SK-N-SH (cell line): Measurements from ENCODE around the gene CARD14. TPM values are rescaled to one million over a fixed set of nuclear protein-coding genes. Genes with fewer than 3 reads are reported as not detected.

Source experiments
- CTCF ChIA-PET: fragments of 300-600, 350-600 bp; formaldehyde crosslinking; extraction: SDS; loops from one replicate; lab custom pipeline; 2021; lab: Yijun Ruan, JAX
- POLR2A ChIA-PET: fragments of 350-600 bp; sonication (Branson Sonifier 250); formaldehyde crosslinking; extraction: SDS; loops from one replicate; lab custom pipeline; 2020; ENCODE audit warnings: antibody characterized with exemption, inconsistent platforms; lab: Yijun Ruan, JAX
- DNase-seq: peaks from one replicate; pipeline ENCODE4 v3.0.0; 2012
- H2AFZ ChIP-seq: fragments of 200-600 bp; sonication (generic); 2 replicates; pipeline ENCODE4 v1.8.1; 2016; ENCODE audit warnings: antibody characterized with exemption, mild to moderate bottlenecking, low read depth
- H3F3A ChIP-seq: fragments of 200-600 bp; sonication (generic); replicated peaks from 2 replicates; pipeline ENCODE3; 2016; ENCODE audit warnings: antibody characterized with exemption, mild to moderate bottlenecking; ENCODE audit not compliant: insufficient read depth
- H3K27ac ChIP-seq, 2 experiments: fragments of 200-500 bp in 1 of 2; fragments of 200-600 bp in 1 of 2; sonication (Bioruptor generic) in 1 of 2; sonication (generic), shearing (Covaris generic) in 1 of 2; 2 replicates each; pipeline versions ENCODE4 v1.5.1 to v1.6.1; 2014 to 2016; ENCODE audit warnings: low read depth in 2 of 2, inconsistent platforms in 1 of 2, low read length in 1 of 2, mild to moderate bottlenecking in 1 of 2, mixed read lengths in 1 of 2
- H3K27me3 ChIP-seq: fragments of 200-600 bp; sonication (generic), shearing (Covaris generic); 2 replicates; pipeline ENCODE4 v1.6.1; 2016; ENCODE audit warnings: mixed run types; ENCODE audit not compliant: insufficient read depth
- H3K36me3 ChIP-seq, 2 experiments: fragments of 200-500 bp in 1 of 2; fragments of 200-600 bp in 1 of 2; sonication (Bioruptor generic) in 1 of 2; sonication (generic) in 1 of 2; replicated peaks in 1 of 2; 2 replicates each; pipeline versions ENCODE3 to v1.5.1; 2014 to 2016; ENCODE audit warnings: low read length in 1 of 2, mild to moderate bottlenecking in 1 of 2; ENCODE audit not compliant: insufficient read depth in 2 of 2, control insufficient read depth in 1 of 2
- H3K4me1 ChIP-seq, 2 experiments: fragments of 200-500 bp in 1 of 2; fragments of 200-600 bp in 1 of 2; sonication (Bioruptor generic) in 1 of 2; sonication (generic), shearing (Covaris generic) in 1 of 2; 2 replicates each; pipeline versions ENCODE4 v1.5.1 to v1.6.1; 2014 to 2016; ENCODE audit warnings: low read depth in 1 of 2, low read length in 1 of 2, mixed run types in 1 of 2; ENCODE audit not compliant: insufficient read depth in 2 of 2, control insufficient read depth in 1 of 2
- H3K4me2 ChIP-seq: fragments of 200-600 bp; sonication (generic), shearing (Covaris generic); 2 replicates; pipeline ENCODE4 v1.6.1; 2017; ENCODE audit warnings: mixed run types
- H3K4me3 ChIP-seq, 2 experiments: fragments of 200-500 bp in 1 of 2; fragments of 200-600 bp in 1 of 2; sonication (Bioruptor generic) in 1 of 2; sonication (generic), shearing (Covaris generic) in 1 of 2; 2 replicates each; pipeline versions ENCODE4 v1.5.1 to v1.8.1; 2014 to 2016; ENCODE audit warnings: low read depth in 2 of 2, inconsistent platforms in 1 of 2, low read length in 1 of 2, mild to moderate bottlenecking in 1 of 2, mixed read lengths in 1 of 2, moderate library complexity in 1 of 2
- H3K79me2 ChIP-seq: fragments of 200-600 bp; sonication (generic); 2 replicates; pipeline ENCODE4 v1.8.1; 2017; ENCODE audit warnings: mild to moderate bottlenecking; ENCODE audit not compliant: insufficient read depth
- H3K9ac ChIP-seq: fragments of 200-600 bp; sonication (generic); 2 replicates; pipeline ENCODE4 v1.6.1; 2017; ENCODE audit warnings: mixed run types
- H3K9me2 ChIP-seq: fragments of 200-600 bp; sonication (generic); 2 replicates; pipeline ENCODE4 v1.6.1; 2017; ENCODE audit warnings: mixed run types
- H3K9me3 ChIP-seq: fragments of 200-600 bp; sonication (generic); 2 replicates; pipeline ENCODE4 v1.6.1; 2017; ENCODE audit warnings: mixed run types, mild to moderate bottlenecking, moderate library complexity
- H4K20me1 ChIP-seq: fragments of 200-600 bp; sonication (generic); 2 replicates; pipeline ENCODE4 v1.6.1; 2017; ENCODE audit warnings: mild to moderate bottlenecking, mixed run types; ENCODE audit not compliant: insufficient read depth
- ELF1 ChIP-seq: IDR thresholded peaks from 2 replicates; pipeline ENCODE4 v1.4.0; 2012
- EP300 ChIP-seq, 2 experiments: IDR thresholded peaks; 2 replicates each; pipeline versions ENCODE4 v1.4.0 to v1.6.1; 2012; ENCODE audit warnings: borderline replicate concordance in 1 of 2, low read depth in 1 of 2, low read length in 1 of 2
- FOSL2 ChIP-seq: IDR thresholded peaks from 2 replicates; pipeline ENCODE4 v1.4.0; 2012; ENCODE audit warnings: low read depth, mild to moderate bottlenecking, moderate library complexity, borderline replicate concordance
- GABPA ChIP-seq: IDR thresholded peaks from 2 replicates; pipeline ENCODE4 v1.4.0; 2012; ENCODE audit warnings: low read depth, mild to moderate bottlenecking
- JUND ChIP-seq: IDR thresholded peaks from 2 replicates; pipeline ENCODE4 v1.4.0; 2012
- MAX ChIP-seq: IDR thresholded peaks from 2 replicates; pipeline ENCODE4 v1.4.0; 2012; ENCODE audit warnings: low read depth
- MXI1 ChIP-seq: IDR thresholded peaks from 2 replicates; pipeline ENCODE4 v1.6.1; 2012; ENCODE audit warnings: mild to moderate bottlenecking, low read depth, low read length, improper control_type of control experiment
- NRF1 ChIP-seq: IDR thresholded peaks from 2 replicates; pipeline ENCODE4 v1.6.1; 2012; ENCODE audit warnings: low read depth, mild to moderate bottlenecking, low read length
- POLR2AphosphoS5 ChIP-seq: IDR thresholded peaks from 2 replicates; pipeline ENCODE4 v1.6.1; 2012; ENCODE audit warnings: low read depth, low read length
- RAD21 ChIP-seq: IDR thresholded peaks from 2 replicates; pipeline ENCODE4 v1.6.1; 2012; ENCODE audit warnings: mild to moderate bottlenecking, low read length
- RXRA ChIP-seq: IDR thresholded peaks from 2 replicates; pipeline ENCODE4 v1.4.0; 2012; ENCODE audit warnings: low read depth, mild to moderate bottlenecking, borderline replicate concordance
- TCF12 ChIP-seq: IDR thresholded peaks from 2 replicates; pipeline ENCODE4 v1.4.0; 2012
- TEAD4 ChIP-seq: IDR thresholded peaks from 2 replicates; pipeline ENCODE4 v1.4.0; 2012; ENCODE audit warnings: mild to moderate bottlenecking, borderline replicate concordance; ENCODE audit not compliant: insufficient read depth
- WGBS: methylation state at CpG from one replicate; pipeline ENCODE4 v1.1.6; 2017; ENCODE audit warnings: low lambda C conversion rate; 5-methylcytosine and 5-hydroxymethylcytosine counted together
- polyA plus RNA-seq, 3 experiments: library from polyadenylated mRNA; depleted of rRNA; stranded (reverse); fragments of >200 nt; gene quantifications; 2 replicates each; pipeline ENCODE4 v1.2.3, GENCODE V29; 2012
- TF ChIP-seq, protein P1 (sequence below): IDR thresholded peaks from 2 replicates; pipeline ENCODE4 v1.4.0; 2012; ENCODE audit warnings: low read depth, borderline replicate concordance
- TF ChIP-seq, protein P2 (sequence below): fragments of 150-350 bp; IDR thresholded peaks from 2 replicates; pipeline ENCODE4 v1.6.1; 2016; ENCODE audit warnings: mild to moderate bottlenecking, low read depth, low read length

The CARD14 gene
- polyA plus RNA-seq, 1 of the 3 experiments (the other 2 are of a cell fraction) = 0.05 TPM

DNA sequence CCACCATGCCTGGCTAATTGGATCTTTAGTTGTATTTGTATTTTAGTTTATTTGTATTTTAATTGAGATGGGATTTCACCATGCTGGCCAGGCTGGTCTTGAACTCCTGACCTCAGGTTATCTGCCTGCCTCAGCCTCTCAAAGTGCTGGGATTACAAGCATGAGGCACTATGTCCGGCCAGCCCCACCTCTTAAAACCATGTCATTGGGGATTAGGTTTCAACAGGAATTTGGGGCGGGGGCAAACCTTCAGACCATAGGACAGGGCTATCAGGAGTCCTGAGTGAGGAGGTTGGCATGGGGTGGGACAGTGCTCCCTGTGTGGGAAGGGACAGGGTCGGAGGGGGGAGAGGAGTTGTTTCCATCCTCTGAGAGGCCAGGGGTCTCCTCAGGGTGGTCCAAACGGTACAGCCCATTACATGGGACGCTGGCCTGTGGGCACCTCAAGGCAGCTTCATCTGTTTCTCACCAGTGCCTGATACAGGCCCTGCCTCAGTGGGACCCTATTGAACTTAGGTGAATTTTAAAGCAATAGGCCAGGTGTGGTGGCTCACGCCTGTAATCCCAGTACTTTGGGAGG is 46.8 kb upstream of the CARD14 start:
- TF ChIP-seq, protein P1, sequence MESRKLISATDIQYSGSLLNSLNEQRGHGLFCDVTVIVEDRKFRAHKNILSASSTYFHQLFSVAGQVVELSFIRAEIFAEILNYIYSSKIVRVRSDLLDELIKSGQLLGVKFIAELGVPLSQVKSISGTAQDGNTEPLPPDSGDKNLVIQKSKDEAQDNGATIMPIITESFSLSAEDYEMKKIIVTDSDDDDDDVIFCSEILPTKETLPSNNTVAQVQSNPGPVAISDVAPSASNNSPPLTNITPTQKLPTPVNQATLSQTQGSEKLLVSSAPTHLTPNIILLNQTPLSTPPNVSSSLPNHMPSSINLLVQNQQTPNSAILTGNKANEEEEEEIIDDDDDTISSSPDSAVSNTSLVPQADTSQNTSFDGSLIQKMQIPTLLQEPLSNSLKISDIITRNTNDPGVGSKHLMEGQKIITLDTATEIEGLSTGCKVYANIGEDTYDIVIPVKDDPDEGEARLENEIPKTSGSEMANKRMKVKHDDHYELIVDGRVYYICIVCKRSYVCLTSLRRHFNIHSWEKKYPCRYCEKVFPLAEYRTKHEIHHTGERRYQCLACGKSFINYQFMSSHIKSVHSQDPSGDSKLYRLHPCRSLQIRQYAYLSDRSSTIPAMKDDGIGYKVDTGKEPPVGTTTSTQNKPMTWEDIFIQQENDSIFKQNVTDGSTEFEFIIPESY = no peak
- TF ChIP-seq GABPA (no peak), TCF12 (no peak), POLR2AphosphoS5 (no peak), ELF1 (no peak), MXI1 (no peak), RAD21 (no peak), FOSL2 (no peak), EP300 (IDR thresholded peaks at IDR 0.05; ENCODE audit: borderline replicate concordance in 1 of 2, low read depth in 1 of 2, low read length in 1 of 2) (no peak), TEAD4 (no peak), JUND (no peak), MAX (no peak), RXRA (no peak)
- TF ChIP-seq, protein P2, sequence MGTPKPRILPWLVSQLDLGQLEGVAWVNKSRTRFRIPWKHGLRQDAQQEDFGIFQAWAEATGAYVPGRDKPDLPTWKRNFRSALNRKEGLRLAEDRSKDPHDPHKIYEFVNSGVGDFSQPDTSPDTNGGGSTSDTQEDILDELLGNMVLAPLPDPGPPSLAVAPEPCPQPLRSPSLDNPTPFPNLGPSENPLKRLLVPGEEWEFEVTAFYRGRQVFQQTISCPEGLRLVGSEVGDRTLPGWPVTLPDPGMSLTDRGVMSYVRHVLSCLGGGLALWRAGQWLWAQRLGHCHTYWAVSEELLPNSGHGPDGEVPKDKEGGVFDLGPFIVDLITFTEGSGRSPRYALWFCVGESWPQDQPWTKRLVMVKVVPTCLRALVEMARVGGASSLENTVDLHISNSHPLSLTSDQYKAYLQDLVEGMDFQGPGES = no peak
- ChIA-PET CTCF (interaction anchor here (1.0 to 2.1 kb wide), 2 partner anchors 19 to 22 kb away, joined by 4 to 8 read pairs; partner anchors contain the start of gene GAA), POLR2A (no interaction called here)
- Histone ChIP-seq H3K9ac (no peak overlapping the region), H3K36me3 (peaks cover 0 to 2% of the 10 kb centered on the region in 2 experiments), H3K27me3 (no peaks in the 10 kb centered on the region), H3K4me3 (no peak overlapping the region), H3K79me2 (no peaks in the 10 kb centered on the region), H3K4me1 (no peaks in the 10 kb centered on the region), H3K27ac (no peak overlapping the region), H2AFZ (no peak overlapping the region), H3K9me3 (no peaks in the 10 kb centered on the region), H3F3A (no peaks in the 10 kb centered on the region), H3K9me2 (no peaks in the 10 kb centered on the region), H3K4me2 (no peak overlapping the region), H4K20me1 (no peaks in the 10 kb centered on the region)
- no peak for DNase-seq
- WGBS = 73% methylated on average over 6 of the region's 6 CpGs

DNA sequence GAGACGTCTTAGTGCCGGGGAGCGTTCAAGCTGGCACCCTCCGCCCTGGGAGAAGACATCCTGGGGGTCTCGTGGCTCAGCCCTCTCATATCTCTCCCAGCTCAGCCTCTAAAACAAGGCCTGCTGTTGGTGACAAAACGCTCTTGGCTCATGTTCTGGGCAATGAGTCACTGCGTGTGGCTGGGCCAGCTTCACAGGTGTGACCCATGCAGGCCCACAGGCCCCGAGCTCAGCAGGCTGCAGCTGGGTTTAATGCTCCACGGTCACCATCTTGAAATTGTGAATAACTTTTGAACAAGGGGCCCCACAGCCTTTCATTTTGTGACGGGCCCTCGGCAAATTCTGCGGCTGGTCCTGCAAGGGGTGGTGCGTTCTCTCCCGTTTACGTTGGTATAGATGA is 46.0 kb upstream of the CARD14 start:
- H3K9ac ChIP-seq = no peak overlapping the region
- POLR2A ChIA-PET = no interaction called here
- H3K4me3 ChIP-seq = no peak overlapping the region
- no peak for TF ChIP-seq JUND
- TF ChIP-seq POLR2AphosphoS5 = no peak
- no peak for TF ChIP-seq NRF1
- no peaks in the 10 kb centered on the region for H3K4me1 ChIP-seq
- H3K27ac ChIP-seq = no peak overlapping the region
- DNase-seq = no peak
- H3K36me3 ChIP-seq = no peaks in the 10 kb centered on the region
- CTCF ChIA-PET = interaction anchor here (0.8 to 2.1 kb wide), 3 partner anchors 11 to 23 kb away, joined by 3 to 8 read pairs (median 4); partner anchors contain the start of gene GAA
- H3K79me2 ChIP-seq = no peaks in the 10 kb centered on the region
- no peak overlapping the region for H2AFZ ChIP-seq
- no peaks in the 10 kb centered on the region for H3K9me3 ChIP-seq
- H3K4me2 ChIP-seq = no peak overlapping the region
- no peaks in the 10 kb centered on the region for H3F3A ChIP-seq
- H4K20me1 ChIP-seq = no peaks in the 10 kb centered on the region
- H3K9me2 ChIP-seq = no peaks in the 10 kb centered on the region
- WGBS = 87% methylated on average over 15 of the region's 15 CpGs
- no peaks in the 10 kb centered on the region for H3K27me3 ChIP-seq
